ENCODE measurements around the gene BCHE. TPM values are rescaled to one million over a fixed set of nuclear protein-coding genes. Genes with fewer than 3 reads are reported as not detected.
"Not testable (repeated sequence)": the region's sequence is repeated elsewhere in the genome, so short reads cannot be mapped to it uniquely, and the experiment has no call there.

Gene BCHE
- total RNA-seq, 1 donor from 2014 or later, result 0.26 TPM

DNA sequence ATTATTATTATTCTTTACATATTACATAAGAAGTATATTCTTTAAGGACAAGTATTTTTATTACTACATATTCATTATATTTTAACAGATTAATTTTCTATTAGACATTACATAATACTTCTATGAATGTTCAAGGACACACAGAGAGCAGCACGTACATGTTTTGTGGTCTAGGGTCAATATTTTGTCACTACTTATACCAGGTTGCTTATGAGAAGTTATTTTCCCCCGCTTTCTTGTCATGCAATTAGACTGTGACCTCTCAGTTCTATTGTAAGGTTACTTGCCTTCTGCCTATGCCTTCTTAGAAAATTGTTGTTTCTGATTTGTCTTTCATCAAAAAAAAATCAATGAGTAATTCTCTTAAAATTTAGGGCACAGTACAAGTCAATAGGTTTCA is 21.5 kb downstream of the BCHE start:
- FAIRE-seq, result no peak
- no peak overlapping the region for H3K4me3 ChIP-seq (ENCODE audit: low read depth, low read length)
- DNase-seq (ENCODE audit: low read depth), result no peak
- TF ChIP-seq, protein P1, sequence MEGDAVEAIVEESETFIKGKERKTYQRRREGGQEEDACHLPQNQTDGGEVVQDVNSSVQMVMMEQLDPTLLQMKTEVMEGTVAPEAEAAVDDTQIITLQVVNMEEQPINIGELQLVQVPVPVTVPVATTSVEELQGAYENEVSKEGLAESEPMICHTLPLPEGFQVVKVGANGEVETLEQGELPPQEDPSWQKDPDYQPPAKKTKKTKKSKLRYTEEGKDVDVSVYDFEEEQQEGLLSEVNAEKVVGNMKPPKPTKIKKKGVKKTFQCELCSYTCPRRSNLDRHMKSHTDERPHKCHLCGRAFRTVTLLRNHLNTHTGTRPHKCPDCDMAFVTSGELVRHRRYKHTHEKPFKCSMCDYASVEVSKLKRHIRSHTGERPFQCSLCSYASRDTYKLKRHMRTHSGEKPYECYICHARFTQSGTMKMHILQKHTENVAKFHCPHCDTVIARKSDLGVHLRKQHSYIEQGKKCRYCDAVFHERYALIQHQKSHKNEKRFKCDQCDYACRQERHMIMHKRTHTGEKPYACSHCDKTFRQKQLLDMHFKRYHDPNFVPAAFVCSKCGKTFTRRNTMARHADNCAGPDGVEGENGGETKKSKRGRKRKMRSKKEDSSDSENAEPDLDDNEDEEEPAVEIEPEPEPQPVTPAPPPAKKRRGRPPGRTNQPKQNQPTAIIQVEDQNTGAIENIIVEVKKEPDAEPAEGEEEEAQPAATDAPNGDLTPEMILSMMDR (IDR thresholded peaks at IDR 0.05; ENCODE audit: insufficient read depth, low read length, severe bottlenecking), result no peak
- H3K27me3 ChIP-seq (ENCODE audit: control insufficient read depth, insufficient read depth, low read length), result no peaks in the 10 kb centered on the region
- no peaks in the 10 kb centered on the region for H3K36me3 ChIP-seq (ENCODE audit: control insufficient read depth, insufficient read depth, low read length)

DNA sequence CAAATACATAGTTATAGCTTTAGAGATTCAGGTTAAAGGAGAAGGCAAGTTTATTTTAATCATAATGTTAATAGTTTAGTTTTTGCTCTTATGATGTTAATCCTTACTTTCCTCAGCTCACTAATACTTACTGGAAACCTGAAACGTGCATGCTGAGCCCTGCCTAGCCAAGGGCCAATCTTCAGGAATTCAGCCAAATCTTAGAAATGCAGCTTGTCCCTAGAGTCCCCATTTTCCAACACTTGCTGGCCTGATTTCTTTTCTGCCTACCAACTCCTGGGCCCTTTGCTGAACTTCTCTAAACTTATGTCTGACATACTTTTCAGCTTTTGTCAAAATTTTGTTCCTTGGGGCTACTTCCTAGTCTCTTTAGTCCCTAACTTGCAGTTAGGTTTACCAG is 22.8 kb downstream of the BCHE start:
- H3K4me3 ChIP-seq (ENCODE audit: low read depth, low read length), result no peak overlapping the region
- H3K27me3 ChIP-seq (ENCODE audit: control insufficient read depth, insufficient read depth, low read length), result no peaks in the 10 kb centered on the region
- no peak for FAIRE-seq
- no peaks in the 10 kb centered on the region for H3K36me3 ChIP-seq (ENCODE audit: control insufficient read depth, insufficient read depth, low read length)
- TF ChIP-seq, protein P1 (IDR thresholded peaks at IDR 0.05; ENCODE audit: insufficient read depth, low read length, severe bottlenecking), result no peak
- DNase-seq (ENCODE audit: low read depth), result no peak

DNA sequence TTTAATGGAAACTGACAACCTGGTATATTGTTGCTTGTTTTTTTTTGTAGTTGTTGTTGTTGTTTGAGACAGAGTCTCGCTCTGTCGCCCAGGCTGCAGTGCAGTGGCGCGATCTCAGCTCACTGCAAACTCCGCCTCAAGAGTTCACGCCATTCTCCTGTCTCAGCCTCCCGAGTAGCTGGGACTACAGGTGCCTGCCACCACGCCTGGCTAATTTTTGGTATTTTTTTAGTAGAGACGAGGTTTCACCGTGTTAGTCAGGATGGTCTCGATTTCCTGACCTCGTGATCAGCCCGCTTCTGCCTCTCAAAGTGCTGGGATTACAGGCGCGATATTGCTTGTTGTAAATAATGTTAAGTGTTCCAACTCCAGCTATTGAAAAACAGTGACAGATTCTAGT is 29.3 kb downstream of the BCHE start:
- not testable (repeated sequence) for DNase-seq (ENCODE audit: low read depth); H3K4me3 ChIP-seq (ENCODE audit: low read depth, low read length); H3K27me3 ChIP-seq (ENCODE audit: control insufficient read depth, insufficient read depth, low read length); FAIRE-seq; H3K36me3 ChIP-seq (ENCODE audit: control insufficient read depth, insufficient read depth, low read length)

DNA sequence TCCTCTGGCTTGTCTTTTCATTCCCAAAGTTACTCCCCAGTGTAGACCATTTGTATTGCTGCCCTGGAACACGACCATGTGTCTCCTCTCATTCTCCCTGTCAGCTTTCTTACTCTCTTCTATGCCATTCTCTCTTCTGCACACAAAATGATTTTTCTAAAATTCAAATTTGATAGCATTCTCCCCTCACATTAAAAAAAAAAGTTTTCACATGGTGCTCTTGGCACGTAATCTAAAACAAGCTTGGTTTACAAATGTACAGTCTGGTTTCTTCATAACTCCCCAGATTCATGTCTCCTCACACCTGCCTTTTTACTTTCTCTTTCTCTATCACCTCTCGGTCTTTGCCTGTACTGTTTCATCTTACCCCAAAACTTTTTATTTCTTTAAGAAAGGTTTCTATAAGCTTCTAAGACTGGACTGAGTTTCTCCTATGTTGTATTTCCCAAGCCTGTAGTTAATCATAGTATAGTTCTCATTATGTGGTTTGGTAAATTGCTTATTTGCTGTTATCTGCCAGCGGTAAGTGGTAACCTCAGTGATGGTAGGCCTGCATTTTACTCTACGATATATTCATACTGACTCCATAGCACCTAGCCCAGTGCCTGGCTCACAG is 31.2 kb downstream of the BCHE start:
- no peak for DNase-seq (ENCODE audit: low read depth)
- H3K4me3 ChIP-seq (ENCODE audit: low read depth, low read length), result no peak overlapping the region

DNA sequence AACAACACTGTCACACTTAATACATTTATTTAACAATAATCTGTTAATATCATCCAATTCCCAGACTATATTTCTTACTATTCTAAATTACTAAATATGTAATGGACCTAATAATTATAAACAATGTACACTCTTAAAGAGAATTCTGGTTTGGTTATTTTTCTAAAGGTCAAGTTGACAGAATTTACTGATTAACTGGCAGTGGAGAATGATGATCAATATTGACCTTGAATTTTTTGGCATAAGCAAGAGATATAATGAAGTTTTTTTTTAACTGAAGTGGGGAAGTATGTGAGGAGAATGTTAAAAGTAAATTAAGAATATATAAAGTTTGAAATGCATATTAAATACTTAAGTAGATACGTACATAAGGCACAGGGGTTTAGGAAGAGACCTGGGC is 33.8 kb downstream of the BCHE start:
- DNase-seq (ENCODE audit: low read depth) (no peak), FAIRE-seq (no peak)
- TF ChIP-seq, protein P1 (IDR thresholded peaks at IDR 0.05; ENCODE audit: insufficient read depth, low read length, severe bottlenecking), result no peak
- H3K27me3 ChIP-seq (ENCODE audit: control insufficient read depth, insufficient read depth, low read length), result no peaks in the 10 kb centered on the region
- no peak overlapping the region for H3K4me3 ChIP-seq (ENCODE audit: low read depth, low read length)
- no peaks in the 10 kb centered on the region for H3K36me3 ChIP-seq (ENCODE audit: control insufficient read depth, insufficient read depth, low read length)

More for the DNA sequence above, 31.2 kb downstream of the BCHE start:
- no peak for FAIRE-seq
- no peaks in the 10 kb centered on the region for H3K36me3 ChIP-seq (ENCODE audit: control insufficient read depth, insufficient read depth, low read length)
- no peaks in the 10 kb centered on the region for H3K27me3 ChIP-seq (ENCODE audit: control insufficient read depth, insufficient read depth, low read length)
- TF ChIP-seq, protein P1 (IDR thresholded peaks at IDR 0.05; ENCODE audit: insufficient read depth, low read length, severe bottlenecking), result no peak

DNA sequence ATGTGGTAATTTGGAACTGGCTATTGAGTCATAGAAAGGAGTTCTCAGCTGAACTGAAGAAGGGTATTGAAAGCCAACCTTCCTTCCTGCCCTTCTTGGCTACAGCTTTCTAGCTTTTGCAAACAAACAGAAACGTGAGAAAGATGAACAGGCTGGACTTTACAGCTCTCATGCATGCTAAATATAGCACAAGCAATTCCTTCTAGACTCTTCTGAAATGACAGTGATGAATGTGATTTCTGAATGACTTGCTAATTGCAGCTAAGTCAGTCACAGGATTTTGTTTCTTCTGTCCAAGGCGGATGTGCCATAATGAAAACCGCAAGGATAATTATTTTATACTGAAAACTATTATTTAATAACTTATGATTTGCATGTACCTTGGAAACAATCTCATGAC is 36.3 kb downstream of the BCHE start:
- DNase-seq (ENCODE audit: low read depth), result no peak
- Histone ChIP-seq H3K4me3 (ENCODE audit: low read depth, low read length) (no peak overlapping the region), H3K36me3 (ENCODE audit: control insufficient read depth, insufficient read depth, low read length) (no peaks in the 10 kb centered on the region), H3K27me3 (ENCODE audit: control insufficient read depth, insufficient read depth, low read length) (no peaks in the 10 kb centered on the region)
- TF ChIP-seq, protein P1 (IDR thresholded peaks at IDR 0.05; ENCODE audit: insufficient read depth, low read length, severe bottlenecking), result no peak
- no peak for FAIRE-seq
